ENCODE data around the gene METTL17. TPM values are rescaled to one million over a fixed set of nuclear protein-coding genes. Genes with fewer than 3 reads are reported as not detected.
A peak's percentile ranks its signal among the peaks of the same experiment; 100 is the strongest.

The METTL17 gene
- total and polyA plus RNA-seq, 5 donors from 2014 or later, result 37.3 to 75.9 (median 46.0) TPM

GRCh38 chr14:21020977-21021545 lies 31.3 kb downstream of the METTL17 start:
- Histone ChIP-seq H3K9me3 (ENCODE audit: control insufficient read depth in 2 of 2, low read length in 2 of 2) (no peaks in the 10 kb centered on the region), H3K27me3 (ENCODE audit: control insufficient read depth, insufficient read depth, low read length) (peaks cover 3% of the 10 kb centered on the region), H3K36me3 (ENCODE audit: control insufficient read depth, insufficient read depth, low read length) (peaks cover 9% of the 10 kb centered on the region), H3K4me3 (ENCODE audit: low read depth, low read length) (no peak overlapping the region), H3K27ac (ENCODE audit: insufficient read depth, low read length, poor library complexity, severe bottlenecking) (no peak overlapping the region), H3K4me1 (ENCODE audit: control insufficient read depth, insufficient read depth, low read length, poor library complexity, severe bottlenecking) (peaks cover 20% of the 10 kb centered on the region)
- DNase-seq, result no peak
- ATAC-seq (ENCODE audit: low read depth in 2 of 2), result no peak
- H3K4me1 Mint-ChIP-seq, result peaks cover 0 to 28% (median 12%) of the 10 kb centered on the region in 4 donors
- H3K27me3 Mint-ChIP-seq, result peaks cover 21% of the 10 kb centered on the region
- peak overlapping the region in 2 of 4 donors; percentile 58 to 75 for H3K4me3 Mint-ChIP-seq
- no peaks in the 10 kb centered on the region for H3K9me3 Mint-ChIP-seq
- H3K36me3 Mint-ChIP-seq, result peaks cover 38% of the 10 kb centered on the region
- peak overlapping the region in 1 of 3 donors; percentile 1 for H3K27ac Mint-ChIP-seq

- Histone ChIP-seq H3K27me3 (ENCODE audit: control insufficient read depth, insufficient read depth, low read length) (peaks cover 3% of the 10 kb centered on the region), H3K36me3 (ENCODE audit: control insufficient read depth, insufficient read depth, low read length) (peaks cover 9% of the 10 kb centered on the region), H3K4me3 (ENCODE audit: low read depth, low read length) (no peak overlapping the region), H3K27ac (ENCODE audit: insufficient read depth, low read length, poor library complexity, severe bottlenecking) (no peak overlapping the region), H3K4me1 (ENCODE audit: control insufficient read depth, insufficient read depth, low read length, poor library complexity, severe bottlenecking) (peaks cover 20% of the 10 kb centered on the region), H3K9me3 (ENCODE audit: control insufficient read depth in 2 of 2, low read length in 2 of 2) (no peaks in the 10 kb centered on the region)
- no peaks in the 10 kb centered on the region for H3K9me3 Mint-ChIP-seq
- peak overlapping the region; percentile 61 to 86 (median 74) for H3K4me3 Mint-ChIP-seq
- DNase-seq, result no peak
- H3K27ac Mint-ChIP-seq, result peak overlapping the region in 1 of 3 donors; percentile 31
- peaks cover 21% of the 10 kb centered on the region for H3K27me3 Mint-ChIP-seq
- H3K4me1 Mint-ChIP-seq, result peaks cover 0 to 32% (median 12%) of the 10 kb centered on the region in 4 donors
- no peak for ATAC-seq (ENCODE audit: low read depth in 2 of 2)
- peaks cover 29% of the 10 kb centered on the region for H3K36me3 Mint-ChIP-seq
Measured at GRCh38 chr14:21022686-21023085, 32.9 kb downstream of the METTL17 start.

DNA sequence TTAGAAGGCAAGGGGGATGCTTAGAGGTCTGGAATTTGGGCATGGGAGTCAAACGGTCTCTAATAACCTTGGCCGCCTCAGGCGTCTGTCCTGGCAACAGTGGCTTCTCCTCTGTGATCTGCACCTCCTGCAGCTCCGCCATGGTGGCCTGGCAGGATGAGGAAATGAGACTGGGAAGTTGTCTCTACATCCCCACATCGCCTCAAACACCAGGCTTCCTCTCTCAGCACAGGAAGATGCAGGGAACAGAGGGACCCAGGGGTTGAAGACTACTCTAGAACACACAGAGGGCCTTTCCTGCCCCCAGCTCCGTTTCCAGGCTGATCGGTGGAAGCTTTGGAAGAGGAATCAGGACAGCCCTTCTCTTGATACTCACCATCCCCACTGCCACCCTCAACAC lies 33.4 kb downstream of the METTL17 start:
- H3K4me1 Mint-ChIP-seq, result peaks cover 0 to 32% (median 12%) of the 10 kb centered on the region in 4 donors
- H3K27ac Mint-ChIP-seq, result peak overlapping the region in 2 of 3 donors; percentile 31 to 72
- Histone ChIP-seq H3K4me3 (ENCODE audit: low read depth, low read length) (no peak overlapping the region), H3K9me3 (ENCODE audit: control insufficient read depth in 2 of 2, low read length in 2 of 2) (no peaks in the 10 kb centered on the region), H3K27ac (ENCODE audit: insufficient read depth, low read length, poor library complexity, severe bottlenecking) (no peak overlapping the region), H3K4me1 (ENCODE audit: control insufficient read depth, insufficient read depth, low read length, poor library complexity, severe bottlenecking) (peaks cover 20% of the 10 kb centered on the region), H3K36me3 (ENCODE audit: control insufficient read depth, insufficient read depth, low read length) (peaks cover 6% of the 10 kb centered on the region), H3K27me3 (ENCODE audit: control insufficient read depth, insufficient read depth, low read length) (peaks cover 3% of the 10 kb centered on the region)
- peaks cover 29% of the 10 kb centered on the region for H3K36me3 Mint-ChIP-seq
- no peaks in the 10 kb centered on the region for H3K9me3 Mint-ChIP-seq
- H3K27me3 Mint-ChIP-seq, result peaks cover 21% of the 10 kb centered on the region
- peak overlapping the region; percentile 65 to 94 (median 84) for H3K4me3 Mint-ChIP-seq
- DNase-seq (no peak), ATAC-seq (ENCODE audit: low read depth in 2 of 2) (no peak)

GRCh38 chr14:21023817-21024584 lies 34.2 kb downstream of the METTL17 start:
- H3K27ac ChIP-seq (ENCODE audit: insufficient read depth, low read length, poor library complexity, severe bottlenecking), result peak overlapping the region; percentile 14
- H3K4me3 ChIP-seq (ENCODE audit: low read depth, low read length), result peak overlapping the region; percentile 74
- peaks cover 0 to 32% (median 12%) of the 10 kb centered on the region in 4 donors for H3K4me1 Mint-ChIP-seq

GRCh38 chr14:21024585-21025370 lies 35.0 kb downstream of the METTL17 start, which contains the start of gene NDRG2:
Gene NDRG2, minus strand, starts transcription at chr14:21025061. Its CDS starts 1,746 bp downstream, at chr14:21023315.
- peaks cover 0 to 32% (median 12%) of the 10 kb centered on the region in 4 donors for H3K4me1 Mint-ChIP-seq
- peak within 1 kb of the TSS; percentile 86 to 94 (median 92) for H3K4me3 Mint-ChIP-seq
- peak within 1 kb of the TSS in 2 of 3 donors; percentile 78 to 93 for H3K27ac Mint-ChIP-seq
- H3K36me3 Mint-ChIP-seq, result peaks cover 18% of the 10 kb centered on the region
- Histone ChIP-seq H3K36me3 (ENCODE audit: control insufficient read depth, insufficient read depth, low read length) (no peaks in the 10 kb centered on the region), H3K4me1 (ENCODE audit: control insufficient read depth, insufficient read depth, low read length, poor library complexity, severe bottlenecking) (peaks cover 20% of the 10 kb centered on the region), H3K27me3 (ENCODE audit: control insufficient read depth, insufficient read depth, low read length) (peaks cover 3% of the 10 kb centered on the region), H3K27ac (ENCODE audit: insufficient read depth, low read length, poor library complexity, severe bottlenecking) (peak within 1 kb of the TSS; percentile 14), H3K4me3 (ENCODE audit: low read depth, low read length) (peak within 1 kb of the TSS; percentile 74), H3K9me3 (ENCODE audit: control insufficient read depth in 2 of 2, low read length in 2 of 2) (no peaks in the 10 kb centered on the region)
- H3K27me3 Mint-ChIP-seq, result peaks cover 21% of the 10 kb centered on the region
- DNase-seq, result peak; percentile 64 to 74 (median 70)
- no peaks in the 10 kb centered on the region for H3K9me3 Mint-ChIP-seq
- ATAC-seq (ENCODE audit: low read depth in 2 of 2), result peak; percentile 84 to 85

More at GRCh38 chr14:21023817-21024584, 34.2 kb downstream of the METTL17 start:
- Mint-ChIP-seq H3K9me3 (no peaks in the 10 kb centered on the region), H3K4me3 (peak overlapping the region; percentile 82 to 94 (median 90)), H3K27ac (peak overlapping the region in 2 of 3 donors; percentile 78 to 89), H3K36me3 (peaks cover 26% of the 10 kb centered on the region), H3K27me3 (peaks cover 21% of the 10 kb centered on the region)
- DNase-seq, result peak in 1 of 3 donors; percentile 12
- ATAC-seq (ENCODE audit: low read depth in 2 of 2), result no peak
- Histone ChIP-seq H3K27me3 (ENCODE audit: control insufficient read depth, insufficient read depth, low read length) (peaks cover 3% of the 10 kb centered on the region), H3K4me1 (ENCODE audit: control insufficient read depth, insufficient read depth, low read length, poor library complexity, severe bottlenecking) (peaks cover 20% of the 10 kb centered on the region), H3K9me3 (ENCODE audit: control insufficient read depth in 2 of 2, low read length in 2 of 2) (no peaks in the 10 kb centered on the region), H3K36me3 (ENCODE audit: control insufficient read depth, insufficient read depth, low read length) (peaks cover 6% of the 10 kb centered on the region)

- no peaks in the 10 kb centered on the region for H3K9me3 Mint-ChIP-seq
- H3K27me3 Mint-ChIP-seq, result peaks cover 23% of the 10 kb centered on the region
- no peak for DNase-seq
- peaks cover 0 to 32% (median 12%) of the 10 kb centered on the region in 4 donors for H3K4me1 Mint-ChIP-seq
- H3K4me3 ChIP-seq (ENCODE audit: low read depth, low read length), result no peak overlapping the region
- ATAC-seq (ENCODE audit: low read depth in 2 of 2), result no peak
- no peak overlapping the region for H3K27ac ChIP-seq (ENCODE audit: insufficient read depth, low read length, poor library complexity, severe bottlenecking)
- peaks cover 14% of the 10 kb centered on the region for H3K36me3 Mint-ChIP-seq
- H3K4me1 ChIP-seq (ENCODE audit: control insufficient read depth, insufficient read depth, low read length, poor library complexity, severe bottlenecking), result peaks cover 20% of the 10 kb centered on the region
- H3K4me3 Mint-ChIP-seq, result peak overlapping the region; percentile 86 to 94 (median 92)
- no peaks in the 10 kb centered on the region for H3K36me3 ChIP-seq (ENCODE audit: control insufficient read depth, insufficient read depth, low read length)
- no peaks in the 10 kb centered on the region for H3K9me3 ChIP-seq (ENCODE audit: control insufficient read depth in 2 of 2, low read length in 2 of 2)
- peaks cover 3% of the 10 kb centered on the region for H3K27me3 ChIP-seq (ENCODE audit: control insufficient read depth, insufficient read depth, low read length)
- peak overlapping the region in 1 of 3 donors; percentile 93 for H3K27ac Mint-ChIP-seq
Measured at GRCh38 chr14:21025371-21026273, 35.8 kb downstream of the METTL17 start.

Data from CD4-positive, CD25-positive, alpha-beta regulatory T cell (primary cell).